ENCODE results near the gene TTC31.
"Not testable (repeated sequence)": the region's sequence is repeated elsewhere in the genome, so short reads cannot be mapped to it uniquely, and the experiment has no call there.

The TTC31 gene

GRCh38 chr2:74457129-74457548, 25.7 kb upstream of the TTC31 start:
- DNase-seq (ENCODE audit: low read depth in 2 of 2) = no peak

- DNase-seq (ENCODE audit: low read depth in 2 of 2) = no peak
These were observed 25.2 kb upstream of the TTC31 start for GRCh38 chr2:74457549-74458131.

- DNase-seq (ENCODE audit: low read depth in 2 of 2) = peak; percentile 100
These were observed 24.5 kb upstream of the TTC31 start, which contains the start of gene WBP1 for GRCh38 chr2:74458132-74458937. Gene WBP1 (plus strand): TSS chr2:74458438. CDS start chr2:74458603, 165 bp downstream.

- no peak for DNase-seq (ENCODE audit: low read depth in 2 of 2)
These were observed 23.9 kb upstream of the TTC31 start for GRCh38 chr2:74458938-74459363.

- not testable (repeated sequence) for DNase-seq (ENCODE audit: low read depth in 2 of 2)
These were observed 23.3 kb upstream of the TTC31 start for GRCh38 chr2:74459503-74460118.

- not testable (repeated sequence) for DNase-seq (ENCODE audit: low read depth in 2 of 2)
These were observed 22.7 kb upstream of the TTC31 start for GRCh38 chr2:74460187-74460586.

- no peak for DNase-seq (ENCODE audit: low read depth in 2 of 2)
These were observed 21.5 kb upstream of the TTC31 start for GRCh38 chr2:74461187-74462053.

- no peak for DNase-seq (ENCODE audit: low read depth in 2 of 2)
These were observed 20.7 kb upstream of the TTC31 start for GRCh38 chr2:74462054-74462785.

GRCh38 chr2:74462786-74463105, 20.1 kb upstream of the TTC31 start:
- no peak for DNase-seq (ENCODE audit: low read depth in 2 of 2)

- DNase-seq (ENCODE audit: low read depth in 2 of 2) = no peak
These were observed 18.5 kb upstream of the TTC31 start for GRCh38 chr2:74464406-74464805.

GRCh38 chr2:74470742-74471141, 12.1 kb upstream of the TTC31 start:
- DNase-seq (ENCODE audit: low read depth in 2 of 2) = not testable (repeated sequence)

- DNase-seq (ENCODE audit: low read depth in 2 of 2) = no peak
These were observed 11.4 kb upstream of the TTC31 start for GRCh38 chr2:74471332-74472065.

- DNase-seq (ENCODE audit: low read depth in 2 of 2) = peak; percentile 85 to 89
These were observed 10.6 kb upstream of the TTC31 start, which contains the start of gene MRPL53 for GRCh38 chr2:74472086-74472944. Gene MRPL53 (minus strand): TSS chr2:74472680. CDS start chr2:74472660, 20 bp downstream.

- no peak for DNase-seq (ENCODE audit: low read depth in 2 of 2)
These were observed 10.0 kb upstream of the TTC31 start for GRCh38 chr2:74472945-74473258.

- no peak for DNase-seq (ENCODE audit: low read depth in 2 of 2)
These were observed 8.4 kb upstream of the TTC31 start for GRCh38 chr2:74474481-74474880.

GRCh38 chr2:74474899-74475298, 8.0 kb upstream of the TTC31 start:
- no peak for DNase-seq (ENCODE audit: low read depth in 2 of 2)

GRCh38 chr2:74481431-74481830, 1.4 kb upstream of the TTC31 start:
- DNase-seq (ENCODE audit: low read depth in 2 of 2) = no peak

GRCh38 chr2:74481961-74482800, 700 bp upstream of the TTC31 start:
- DNase-seq (ENCODE audit: low read depth in 2 of 2) = no peak
